NOMO-1 (cell line): Measurements from ENCODE around the gene PSORS1C1.
"Not testable (repeated sequence)": the region's sequence is repeated elsewhere in the genome, so short reads cannot be mapped to it uniquely, and the experiment has no call there.

Experiments
- DNase-seq, 2 experiments: peaks; one replicate each; lab custom pipeline; 2025; ENCODE audit not compliant: unreplicated experiment in 2 of 2; lab: John Stamatoyannopoulos, UW

PSORS1C1 gene

DNA sequence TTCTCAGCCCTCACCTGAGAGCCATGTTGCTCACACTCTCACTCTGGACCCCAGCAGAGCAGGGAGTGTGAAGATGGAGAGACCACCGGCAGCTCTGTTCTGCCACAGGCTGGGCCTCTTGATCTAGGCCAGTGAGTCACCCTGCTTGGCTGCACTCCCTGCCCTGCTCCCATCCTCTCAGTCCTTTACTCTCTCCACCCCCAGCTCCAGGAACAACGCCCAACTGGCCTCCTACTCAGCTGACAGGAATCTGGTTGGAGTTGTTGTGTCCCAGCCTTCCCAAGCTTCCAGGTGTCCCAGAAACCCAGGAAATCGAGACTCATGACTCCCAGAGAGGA, at the start of gene PSORS1C1:
PSORS1C1 (plus strand) TSS at position 260 of the 338 bp plus-strand sequence. CDS start 14,833 bp downstream, outside the sequence.
- DNase-seq = no peak

- DNase-seq = no peak
These were observed 49.0 kb upstream of the PSORS1C1 start for GRCh38 chr6:31065556-31065955.

DNA sequence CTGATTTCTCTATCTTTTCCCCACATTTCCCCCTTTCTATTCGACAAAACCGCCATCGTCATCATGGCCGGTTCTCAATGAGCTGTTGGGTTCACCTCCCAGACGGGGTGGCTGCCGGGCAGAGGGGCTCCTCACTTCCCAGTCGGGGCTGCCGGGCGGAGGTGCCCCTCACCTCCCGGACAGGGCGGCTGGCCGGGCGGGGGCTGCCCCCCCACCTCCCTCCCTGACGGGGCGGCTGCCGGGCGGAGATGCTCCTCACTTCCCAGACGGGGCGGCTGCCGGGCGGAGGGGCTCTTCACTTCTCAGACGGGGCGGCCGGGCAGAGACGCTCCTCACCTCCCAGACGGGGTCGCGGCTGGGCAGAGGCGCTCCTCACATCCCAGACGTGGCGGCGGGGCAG, 47.6 kb upstream of the PSORS1C1 start:
- not testable (repeated sequence) for DNase-seq

GRCh38 chr6:31067891-31068668, 46.5 kb upstream of the PSORS1C1 start:
- not testable (repeated sequence) for DNase-seq

DNA sequence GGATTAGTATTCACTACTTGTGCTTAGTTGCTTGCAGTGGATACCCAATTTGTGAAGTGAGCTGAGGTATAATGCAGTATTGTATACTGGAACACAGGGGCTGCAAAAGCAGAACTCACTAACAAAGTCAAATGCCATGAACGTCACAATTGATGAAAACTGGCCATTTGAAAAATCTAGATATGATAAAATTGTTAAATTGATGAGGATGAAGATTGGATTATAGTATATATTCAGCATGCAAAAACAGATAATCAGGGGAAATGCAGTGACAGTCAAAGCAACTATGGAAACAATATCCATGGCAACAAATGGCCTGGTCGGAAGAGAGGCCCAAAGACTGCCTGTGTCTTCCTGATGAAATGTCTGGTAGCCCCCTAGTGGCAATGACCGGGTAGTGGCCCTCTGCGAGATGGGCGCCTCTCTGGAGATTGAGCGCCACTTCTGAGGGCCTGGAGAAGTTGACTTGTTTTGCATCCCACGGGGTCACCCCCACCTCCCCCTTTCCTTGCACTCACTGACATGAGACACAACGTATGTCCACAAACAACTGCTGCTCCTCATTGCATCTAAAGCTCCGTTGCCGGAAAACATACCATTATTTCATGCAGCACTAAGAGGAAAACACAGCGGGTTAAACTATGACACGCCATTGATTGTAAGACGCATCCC, 45.8 kb upstream of the PSORS1C1 start:
- peak; percentile 52 to 73 for DNase-seq

DNA sequence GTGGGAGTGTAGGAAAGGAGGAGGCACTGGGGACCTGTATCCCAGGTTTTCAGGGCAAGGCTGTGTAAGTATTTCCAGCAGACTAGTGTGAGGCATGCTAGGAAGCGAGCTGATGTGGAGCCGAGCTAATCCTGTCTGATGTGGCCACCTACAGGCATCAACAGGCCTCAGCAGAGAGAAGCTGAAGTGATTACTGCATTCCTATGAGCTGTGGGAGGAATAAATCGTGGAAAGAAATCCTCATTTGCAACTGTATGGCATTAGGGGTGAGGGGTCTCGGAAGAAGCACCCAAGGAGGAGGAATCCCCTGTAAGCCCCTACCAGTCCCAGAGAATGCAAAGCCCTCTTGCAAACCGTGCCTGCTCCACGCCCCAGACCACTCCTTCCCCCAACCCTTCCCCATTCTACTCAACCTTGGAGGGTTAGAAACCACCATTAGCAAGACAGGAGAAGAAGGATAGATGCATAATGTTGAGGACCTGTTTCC, 43.8 kb upstream of the PSORS1C1 start:
- DNase-seq = no peak

DNA sequence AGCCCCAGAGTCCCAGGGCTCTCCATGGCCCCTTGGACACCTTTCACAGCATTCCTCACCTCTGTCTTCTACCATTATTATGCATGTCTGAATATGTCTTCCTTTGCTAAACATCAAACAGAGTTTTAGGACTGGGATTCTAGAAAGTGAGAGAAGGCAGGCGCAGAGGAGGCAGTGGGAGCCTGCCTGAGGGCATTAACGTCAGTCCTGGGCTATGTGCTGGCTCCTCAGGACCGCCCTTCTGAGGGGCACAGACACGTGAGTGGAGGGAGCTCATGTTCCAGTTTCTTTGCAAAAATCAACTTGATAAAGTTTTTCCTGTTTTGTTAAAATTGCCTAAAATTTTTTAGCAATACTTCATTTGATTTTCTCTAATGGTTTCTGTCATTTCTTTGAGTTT, 40.2 kb upstream of the PSORS1C1 start:
- no peak for DNase-seq

DNA sequence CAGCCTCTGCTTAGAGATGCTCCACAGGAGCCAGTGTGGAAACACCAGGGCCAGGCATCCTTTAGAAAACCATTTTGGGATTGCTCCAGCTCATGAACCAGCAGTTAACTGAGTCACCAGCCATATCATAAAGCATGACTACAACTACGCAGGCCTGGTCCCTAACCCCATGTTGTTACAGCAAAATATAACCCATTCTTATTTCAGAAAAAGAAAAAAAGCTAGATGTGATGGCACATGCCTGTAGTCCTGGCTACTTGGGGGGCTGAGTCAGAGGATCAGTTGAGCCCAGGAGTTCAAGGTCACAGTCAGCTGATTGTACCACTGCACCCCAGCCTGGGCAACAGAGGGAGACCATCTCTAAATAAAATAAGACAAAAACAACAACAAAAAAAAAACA, 39.1 kb upstream of the PSORS1C1 start:
- no peak for DNase-seq

DNA sequence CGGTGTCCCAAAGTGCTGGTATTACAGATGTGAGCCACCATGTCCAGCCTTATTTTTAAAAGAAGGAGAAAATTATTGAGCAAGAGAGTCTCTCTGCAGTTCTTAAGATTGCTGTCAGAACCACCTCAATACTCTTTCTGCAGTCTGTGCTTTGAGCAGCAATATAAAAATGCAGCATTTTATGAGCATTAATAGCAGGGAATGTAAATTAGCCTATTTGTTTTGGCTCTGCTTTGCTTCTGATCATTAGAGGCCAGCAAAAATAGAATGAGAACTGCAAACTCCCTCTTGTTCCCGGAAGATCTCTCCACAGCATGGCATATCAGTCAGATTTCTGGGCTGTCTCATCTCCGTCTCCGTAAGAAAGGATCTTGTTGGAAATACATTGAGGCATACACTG, 38.0 kb upstream of the PSORS1C1 start:
- no peak for DNase-seq

- DNase-seq = peak in 1 of 2 experiments; percentile 74
These were observed 34.8 kb upstream of the PSORS1C1 start for GRCh38 chr6:31079656-31080261.

- DNase-seq = no peak
These were observed 32.7 kb upstream of the PSORS1C1 start for GRCh38 chr6:31081872-31082271.

DNA sequence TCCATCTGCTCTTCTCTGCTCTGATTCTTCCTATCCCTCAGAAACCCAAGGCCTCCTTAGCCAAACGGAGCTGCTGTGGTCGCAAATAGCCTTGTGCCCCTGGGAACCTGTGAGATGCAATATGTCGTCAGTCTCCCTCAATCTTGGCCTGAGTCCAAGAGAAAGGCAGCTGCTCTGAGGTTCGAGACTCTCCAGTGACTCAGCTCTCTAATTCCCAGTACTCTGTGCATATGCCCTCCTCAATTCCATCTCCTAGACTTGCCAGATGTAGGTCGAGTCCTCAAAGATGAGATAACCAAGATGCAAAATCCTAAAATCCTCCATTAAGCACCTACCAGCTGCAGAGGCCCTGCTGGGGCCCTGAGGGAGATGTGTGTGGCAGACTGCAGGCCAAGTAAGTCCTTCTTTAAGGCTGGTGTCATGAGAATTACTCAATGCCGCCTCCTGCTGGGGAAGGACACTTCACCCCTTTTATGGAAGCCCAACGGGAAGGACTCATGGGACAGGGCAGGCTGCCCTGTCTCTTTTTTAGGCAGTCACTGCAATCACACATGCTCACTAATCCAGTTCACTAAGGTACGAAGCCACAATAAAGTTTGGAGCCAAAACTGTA, 30.8 kb upstream of the PSORS1C1 start:
- peak in 1 of 2 experiments; percentile 58 for DNase-seq

DNA sequence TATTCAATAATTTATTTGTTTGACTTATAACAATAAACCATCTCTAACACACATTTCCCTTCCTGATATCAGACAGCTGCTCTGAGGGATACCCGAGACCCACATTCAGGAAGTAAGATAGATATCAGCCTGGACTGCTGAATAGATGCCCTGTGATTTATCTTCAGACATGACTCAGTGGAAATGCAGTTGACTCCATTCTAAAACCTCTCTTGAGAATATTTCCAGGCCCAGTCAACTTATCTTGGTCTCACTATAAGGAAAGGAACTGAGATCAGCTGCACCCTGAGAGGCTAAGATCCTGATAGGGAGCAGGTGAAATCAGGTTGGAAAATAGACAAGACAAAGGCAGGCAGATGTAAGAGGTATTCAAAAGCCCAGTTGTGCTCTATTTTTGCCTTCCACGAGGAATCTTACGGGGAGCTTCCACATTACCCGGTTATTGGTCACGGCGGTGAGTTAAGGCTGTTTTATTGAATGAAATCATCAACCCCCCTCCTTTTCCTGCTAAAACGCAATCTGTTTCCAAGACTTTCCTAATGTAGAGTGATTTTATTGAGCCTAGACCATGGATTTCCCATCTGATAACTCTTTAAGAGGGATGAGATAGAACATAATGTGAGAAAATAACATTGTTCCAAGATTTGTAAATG, 27.7 kb upstream of the PSORS1C1 start:
- DNase-seq = no peak

DNA sequence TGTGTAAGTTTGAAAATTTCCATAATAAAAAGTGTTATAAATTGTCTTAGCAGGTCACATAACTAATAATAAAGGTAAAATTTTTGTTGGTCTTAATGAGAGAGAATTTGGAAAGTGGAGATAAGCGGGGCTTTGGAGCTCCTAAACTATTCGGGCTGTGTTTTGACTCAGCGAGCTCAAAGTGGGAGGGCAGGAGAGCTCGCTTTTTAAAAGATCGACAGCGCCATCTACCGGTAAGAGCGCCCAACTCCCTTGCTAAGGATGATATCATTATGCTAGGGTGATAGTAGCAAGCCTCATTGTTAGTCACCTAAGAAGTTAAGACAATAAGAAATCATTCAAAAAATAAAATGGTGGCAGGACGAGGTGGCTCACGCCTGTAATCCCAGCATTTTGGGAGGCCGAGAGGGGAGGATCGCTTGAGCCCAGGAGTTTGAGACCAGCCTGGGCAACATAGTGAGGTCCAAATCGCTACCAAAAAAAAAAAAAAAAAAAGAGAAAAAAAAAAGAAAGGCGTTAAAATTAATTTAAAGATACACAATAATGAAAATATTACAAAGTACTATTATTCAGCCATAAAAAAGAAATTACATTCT, 27.0 kb upstream of the PSORS1C1 start:
- DNase-seq = peak; percentile 72 to 74

DNA sequence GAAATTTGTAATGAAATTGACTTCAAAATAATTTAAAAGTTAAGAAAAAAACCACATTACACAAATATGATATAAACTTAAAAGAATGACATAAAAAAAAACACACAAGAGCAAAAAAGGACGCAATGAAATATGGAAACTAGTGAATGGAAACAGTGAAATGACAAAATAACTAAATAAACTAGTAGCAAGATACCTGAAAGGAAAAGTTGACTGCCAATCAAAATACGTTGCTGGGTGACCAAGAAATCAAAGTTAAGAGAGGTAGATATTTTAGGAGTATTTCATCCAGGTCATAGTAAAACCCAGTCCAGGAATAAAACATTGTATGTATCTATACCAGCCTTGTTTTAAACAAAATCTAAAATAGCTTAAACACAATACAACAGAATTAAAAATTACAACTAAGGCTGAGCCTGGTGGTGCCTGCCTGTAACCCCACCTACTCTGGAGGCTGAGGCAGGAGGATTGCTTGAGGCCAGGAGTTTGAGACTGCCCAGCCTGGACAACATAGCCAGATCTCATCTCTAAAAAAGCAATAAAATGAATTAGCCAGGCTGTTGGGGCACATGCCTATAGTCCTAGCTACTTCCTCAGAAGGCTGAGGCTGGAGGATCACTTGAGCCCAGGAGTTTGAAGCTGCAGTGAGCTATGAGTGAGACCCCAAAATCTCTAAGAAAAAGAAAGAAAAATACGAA, 24.2 kb upstream of the PSORS1C1 start:
- DNase-seq = no peak

DNA sequence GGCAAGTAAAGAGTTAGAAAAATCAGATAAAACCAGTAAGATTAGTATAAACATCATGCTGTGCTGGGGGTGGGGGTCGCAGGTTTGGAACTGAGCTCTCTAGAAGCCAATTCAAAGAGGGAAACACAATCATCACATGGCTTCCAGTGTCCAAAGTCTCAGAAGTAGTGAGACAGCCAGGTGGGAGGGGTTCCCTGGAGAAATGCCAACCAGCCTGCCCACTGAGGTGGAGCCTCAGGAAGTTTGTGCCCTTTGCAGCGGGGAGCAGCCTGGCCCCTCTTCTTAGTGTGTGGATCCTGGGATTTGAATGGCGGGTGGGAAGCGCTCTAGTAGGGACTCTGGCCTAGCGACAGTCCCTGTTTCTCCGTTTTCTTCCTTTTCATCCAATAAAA, 23.6 kb upstream of the PSORS1C1 start:
- no peak for DNase-seq

DNA sequence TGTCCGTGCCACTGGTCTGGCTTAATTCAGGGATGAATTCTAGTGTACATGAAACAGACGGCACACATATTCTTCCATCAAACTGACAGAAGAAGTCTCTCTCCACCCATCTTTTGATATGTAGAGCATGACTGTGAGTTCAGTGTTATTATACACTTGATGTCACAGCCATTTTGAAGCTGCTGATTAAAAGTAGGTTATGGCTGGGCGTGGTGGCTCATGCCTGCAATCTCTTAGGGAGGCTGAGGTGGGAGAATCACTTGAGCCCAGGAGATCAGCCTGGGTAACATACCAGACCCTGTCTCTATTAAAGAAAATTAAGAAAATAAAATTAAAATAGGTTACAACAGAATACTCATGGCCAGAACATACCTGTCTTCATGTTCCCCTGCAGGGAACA, 22.9 kb upstream of the PSORS1C1 start:
- no peak for DNase-seq

DNA sequence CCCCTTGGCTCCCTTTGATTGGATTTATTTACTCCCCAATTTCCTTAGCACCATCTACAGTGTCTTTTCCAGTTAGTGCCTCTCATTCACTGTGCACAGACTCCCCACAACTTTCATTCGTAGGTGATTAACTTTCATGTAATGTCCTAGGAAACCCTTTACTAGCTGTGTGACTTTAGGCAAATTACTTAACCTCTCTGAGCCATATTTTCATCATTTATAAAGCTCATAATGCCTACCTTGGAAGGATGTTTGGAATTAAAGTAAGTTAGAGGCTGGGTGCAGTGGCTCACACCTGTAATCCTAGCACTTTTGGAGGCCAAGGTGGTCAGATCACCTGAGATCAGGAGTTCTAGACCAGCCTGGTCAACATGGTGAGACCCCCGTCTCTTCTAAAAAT, 22.4 kb upstream of the PSORS1C1 start:
- no peak for DNase-seq

DNA sequence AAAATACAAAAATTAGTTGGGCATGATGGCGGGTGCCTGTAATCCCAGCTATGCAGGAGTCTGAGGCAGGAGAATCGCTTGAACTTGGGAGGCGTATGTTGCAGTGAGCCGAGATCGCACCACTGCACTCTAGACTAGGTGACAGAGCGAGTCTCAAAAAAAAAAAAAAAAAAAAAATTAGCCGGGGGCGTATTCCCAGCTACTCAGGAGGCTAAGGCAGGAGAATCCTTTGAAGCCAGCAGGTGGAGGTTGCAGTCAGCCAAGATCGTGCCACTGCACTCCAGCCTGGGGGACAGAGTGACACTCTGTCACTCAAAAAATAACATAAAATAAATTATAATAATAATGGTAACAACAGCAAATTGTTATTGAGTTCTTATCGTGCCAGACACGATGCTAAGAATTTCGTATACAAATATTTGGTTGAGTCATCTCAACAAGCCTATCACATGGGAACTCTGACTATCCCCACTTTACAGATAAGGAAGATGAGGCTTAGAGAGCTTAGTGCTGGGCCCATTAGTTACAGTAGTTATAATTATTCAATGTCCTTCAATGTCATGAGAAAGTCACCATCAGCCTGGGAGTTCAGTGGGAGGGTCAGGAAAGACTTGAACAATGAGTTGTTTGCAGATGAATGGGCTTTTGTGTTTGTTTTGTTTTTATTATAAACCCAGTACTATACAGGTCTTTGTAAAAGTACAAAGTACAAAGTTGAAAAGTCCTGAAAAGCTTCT, 21.7 kb upstream of the PSORS1C1 start:
- DNase-seq = no peak
